Erythroblast (primary cell): Measurements from ENCODE around the gene CCR3.

Source experiments
- GATA1 ChIP-seq: IDR thresholded peaks from 2 replicates; pipeline ENCODE4 v1.6.1; 2011; ENCODE audit warnings: low read depth, mild to moderate bottlenecking, control low read depth, low read length, moderate library complexity
- POLR2A ChIP-seq: IDR thresholded peaks from 2 replicates; pipeline ENCODE4 v1.6.1; 2011; ENCODE audit warnings: mild to moderate bottlenecking, low read length

- TF ChIP-seq POLR2A (no peak), GATA1 (no peak)
Measured at GRCh38 chr3:46209053-46209452, 33.2 kb upstream of the CCR3 start.
